Liver (tissue), 9 donors: ENCODE measurements around the gene ISX. TPM values are rescaled to one million over a fixed set of nuclear protein-coding genes. Genes with fewer than 3 reads are reported as not detected.

Source experiments
- DNase-seq: peaks from one replicate; pipeline ENCODE4 v3.0.0-alpha.2; 2017; ENCODE audit warnings: low spot score
- H3K27ac ChIP-seq, 2 donors: one replicate each; pipeline ENCODE4 v1.7.0; 2013; ENCODE audit warnings: inconsistent platforms in 2 of 2, low read length in 2 of 2, control low read depth in 1 of 2, low read depth in 1 of 2, mild to moderate bottlenecking in 1 of 2
- H3K27me3 ChIP-seq, 4 donors: one replicate each; pipeline versions ENCODE4 v1.6.1 to v1.7.0; 2013; ENCODE audit warnings: low read length in 3 of 4, inconsistent platforms in 1 of 4, mild to moderate bottlenecking in 1 of 4, moderate library complexity in 1 of 4; ENCODE audit not compliant: control insufficient read depth in 4 of 4, insufficient read depth in 4 of 4
- H3K36me3 ChIP-seq, 4 donors: one replicate each; pipeline versions ENCODE4 v1.6.1 to v1.7.0; 2013; ENCODE audit warnings: low read length in 3 of 4, mild to moderate bottlenecking in 3 of 4, low read depth in 1 of 4, moderate library complexity in 1 of 4; ENCODE audit not compliant: control insufficient read depth in 4 of 4, insufficient read depth in 3 of 4
- H3K4me1 ChIP-seq, 4 donors: one replicate each; pipeline versions ENCODE4 v1.6.1 to v1.7.0; 2013; ENCODE audit warnings: low read length in 3 of 4, mild to moderate bottlenecking in 3 of 4, moderate library complexity in 1 of 4; ENCODE audit not compliant: control insufficient read depth in 4 of 4, insufficient read depth in 4 of 4
- H3K4me3 ChIP-seq, 3 donors: one replicate each; pipeline versions ENCODE4 v1.6.1 to v1.7.0; 2013; ENCODE audit warnings: low read length in 3 of 3, control low read depth in 1 of 3, low read depth in 1 of 3, mild to moderate bottlenecking in 1 of 3
- H3K9ac ChIP-seq, 2 donors: one replicate each; pipeline ENCODE4 v1.7.0; 2013; ENCODE audit warnings: low read length in 2 of 2, mild to moderate bottlenecking in 2 of 2, moderate library complexity in 2 of 2, control low read depth in 1 of 2, low read depth in 1 of 2
- H3K9me3 ChIP-seq, 4 donors: one replicate each; pipeline versions ENCODE4 v1.6.1 to v1.7.0; 2013; ENCODE audit warnings: low read length in 3 of 4; ENCODE audit not compliant: control insufficient read depth in 4 of 4
- ATF3 ChIP-seq: IDR thresholded peaks from 2 replicates; pipeline ENCODE4 v1.6.1; 2016; ENCODE audit warnings: antibody characterized with exemption
- CTCF ChIP-seq: fragments of 150-350 bp; IDR thresholded peaks from 2 replicates; pipeline ENCODE4 v1.5.1; 2017; ENCODE audit warnings: improper control_type of control experiment, low read depth, low read length; ENCODE audit not compliant: missing input control
- EGR1 ChIP-seq, 2 donors: IDR thresholded peaks; 2 replicates each; pipeline ENCODE4 v1.6.1; 2016 to 2018; ENCODE audit warnings: antibody characterized with exemption in 2 of 2, low read depth in 2 of 2
- FOXA1 ChIP-seq: IDR thresholded peaks from 2 replicates; pipeline ENCODE4 v1.6.1; 2016; ENCODE audit warnings: antibody characterized with exemption
- FOXA2 ChIP-seq: IDR thresholded peaks from 2 replicates; pipeline ENCODE4 v1.6.1; 2016; ENCODE audit warnings: antibody characterized with exemption
- GABPA ChIP-seq, 2 donors: IDR thresholded peaks in 1 of 2; conservative IDR thresholded peaks in 1 of 2; 2 replicates each; pipeline ENCODE4 v1.6.1; 2016; ENCODE audit warnings: antibody characterized with exemption in 2 of 2, mild to moderate bottlenecking in 1 of 2, moderate library complexity in 1 of 2
- HNF4A ChIP-seq, 2 donors: conservative IDR thresholded peaks; 2 replicates each; pipeline ENCODE4 v1.6.1; 2016; ENCODE audit warnings: antibody characterized with exemption in 2 of 2, mild to moderate bottlenecking in 2 of 2
- HNF4G ChIP-seq: IDR thresholded peaks from 2 replicates; pipeline ENCODE4 v1.6.1; 2016; ENCODE audit warnings: antibody characterized with exemption
- JUND ChIP-seq, 2 donors: IDR thresholded peaks; 2 replicates each; pipeline ENCODE4 v1.6.1; 2016; ENCODE audit warnings: antibody characterized with exemption in 2 of 2
- MAX ChIP-seq: IDR thresholded peaks from 2 replicates; pipeline ENCODE4 v1.6.1; 2016; ENCODE audit warnings: antibody characterized with exemption
- NR2F2 ChIP-seq: IDR thresholded peaks from 2 replicates; pipeline ENCODE4 v1.6.1; 2016; ENCODE audit warnings: antibody characterized with exemption
- RAD21 ChIP-seq, 2 donors: IDR thresholded peaks; 2 replicates each; pipeline ENCODE4 v1.6.1; 2016; ENCODE audit warnings: antibody characterized with exemption in 2 of 2, mild to moderate bottlenecking in 2 of 2
- REST ChIP-seq: IDR thresholded peaks from 2 replicates; pipeline ENCODE4 v1.6.1; 2016; ENCODE audit warnings: antibody characterized with exemption, mild to moderate bottlenecking
- RXRA ChIP-seq, 2 donors: IDR thresholded peaks; 2 replicates each; pipeline ENCODE4 v1.6.1; 2017 to 2018; ENCODE audit warnings: antibody characterized with exemption in 2 of 2, mild to moderate bottlenecking in 1 of 2
- SP1 ChIP-seq: IDR thresholded peaks from 2 replicates; pipeline ENCODE4 v1.6.1; 2018; ENCODE audit warnings: antibody characterized with exemption, mild to moderate bottlenecking
- TAF1 ChIP-seq: conservative IDR thresholded peaks from 2 replicates; pipeline ENCODE4 v1.6.1; 2016; ENCODE audit warnings: antibody characterized with exemption, mild to moderate bottlenecking
- YY1 ChIP-seq: IDR thresholded peaks from 2 replicates; pipeline ENCODE4 v1.6.1; 2016; ENCODE audit warnings: antibody characterized with exemption, mild to moderate bottlenecking
- ZBTB33 ChIP-seq: IDR thresholded peaks from 2 replicates; pipeline ENCODE4 v1.6.1; 2016; ENCODE audit warnings: antibody characterized with exemption
- WGBS: extraction: QIAGEN DNeasy Blood & Tissue Kit; methylation state at CpG from one replicate; pipeline ENCODE4 v1.1.7; 2013; 5-methylcytosine and 5-hydroxymethylcytosine counted together
- polyA plus RNA-seq, 2 donors: library from polyadenylated mRNA; stranded (reverse) in 1 of 2; unstranded in 1 of 2; fragments of 200-250 nt in 1 of 2; fragments of >200 nt in 1 of 2; fragmentation: Nextera tagmentation in 1 of 2; extraction: Ambion mirVana in 1 of 2; gene quantifications; one replicate each; pipeline versions ENCODE4 v1.2.1 to v1.2.3, GENCODE V29; 2013 to 2015
- total RNA-seq, 2 donors: library from RNA; depleted of rRNA; stranded (reverse); fragments of >200 nt; gene quantifications; one replicate each; pipeline ENCODE4 v1.2.3, GENCODE V29; 2014
- donor health status: healthy.
- donor health status: healthy.
- donor health status: healthy.
- donor health status: healthy.
- donor health status: healthy.

The ISX gene
- total and polyA plus RNA-seq, 4 donors: 0.03 to 2.7 TPM; not detected in 2

GRCh38 chr22:35032571-35032970, 33.4 kb upstream of the ISX start:
- no peaks in the 10 kb centered on the region for H3K4me1 ChIP-seq
- no peak overlapping the region for H3K4me3 ChIP-seq
- WGBS: 57% methylated on average over 3 of the region's 3 CpGs
- H3K27ac ChIP-seq: no peak overlapping the region
- H3K9ac ChIP-seq: no peak overlapping the region
- TF ChIP-seq MAX (no peak), RAD21 (IDR thresholded peaks at IDR 0.05) (no peak), EGR1 (IDR thresholded peaks at IDR 0.05; ENCODE audit: low read depth in 2 of 2) (no peak), RXRA (IDR thresholded peaks at IDR 0.05) (no peak), NR2F2 (no peak), HNF4G (no peak), JUND (IDR thresholded peaks at IDR 0.05) (no peak), GABPA (IDR thresholded peaks at IDR 0.05 in 1 of 2, conservative IDR thresholded peaks at IDR 0.05 in 1 of 2) (no peak), SP1 (no peak), FOXA2 (no peak), ZBTB33 (no peak), TAF1 (no peak)
- no peak for DNase-seq
- no peaks in the 10 kb centered on the region for H3K9me3 ChIP-seq
- H3K36me3 ChIP-seq: no peaks in the 10 kb centered on the region
- H3K27me3 ChIP-seq: no peaks in the 10 kb centered on the region

- Histone ChIP-seq H3K27ac (no peak overlapping the region), H3K9me3 (no peaks in the 10 kb centered on the region), H3K9ac (no peak overlapping the region), H3K27me3 (no peaks in the 10 kb centered on the region), H3K4me3 (no peak overlapping the region), H3K36me3 (no peaks in the 10 kb centered on the region), H3K4me1 (no peaks in the 10 kb centered on the region)
- no peak for TF ChIP-seq EGR1 (IDR thresholded peaks at IDR 0.05; ENCODE audit: low read depth in 2 of 2)
- no peak for TF ChIP-seq NR2F2
- TF ChIP-seq MAX: no peak
- TF ChIP-seq JUND (IDR thresholded peaks at IDR 0.05): no peak
- TF ChIP-seq ZBTB33: no peak
- TF ChIP-seq FOXA1: no peak
- TF ChIP-seq REST: no peak
- no peak for TF ChIP-seq HNF4A (conservative IDR thresholded peaks at IDR 0.05)
- no peak for TF ChIP-seq SP1
- no peak for TF ChIP-seq ATF3
- no peak for TF ChIP-seq HNF4G
- TF ChIP-seq FOXA2: no peak
- TF ChIP-seq YY1: no peak
- no peak for TF ChIP-seq GABPA (IDR thresholded peaks at IDR 0.05 in 1 of 2, conservative IDR thresholded peaks at IDR 0.05 in 1 of 2)
- TF ChIP-seq CTCF: no peak
- TF ChIP-seq RAD21 (IDR thresholded peaks at IDR 0.05): no peak
- TF ChIP-seq TAF1: no peak
- DNase-seq: no peak
- WGBS: 66% methylated on average over 6 of the region's 6 CpGs
Observed at GRCh38 chr22:35033635-35034296, 32.2 kb upstream of the ISX start.
